Measurements from ENCODE around the gene TRIM44.
A peak's percentile ranks its signal among the peaks of the same experiment; 100 is the strongest.

DNA sequence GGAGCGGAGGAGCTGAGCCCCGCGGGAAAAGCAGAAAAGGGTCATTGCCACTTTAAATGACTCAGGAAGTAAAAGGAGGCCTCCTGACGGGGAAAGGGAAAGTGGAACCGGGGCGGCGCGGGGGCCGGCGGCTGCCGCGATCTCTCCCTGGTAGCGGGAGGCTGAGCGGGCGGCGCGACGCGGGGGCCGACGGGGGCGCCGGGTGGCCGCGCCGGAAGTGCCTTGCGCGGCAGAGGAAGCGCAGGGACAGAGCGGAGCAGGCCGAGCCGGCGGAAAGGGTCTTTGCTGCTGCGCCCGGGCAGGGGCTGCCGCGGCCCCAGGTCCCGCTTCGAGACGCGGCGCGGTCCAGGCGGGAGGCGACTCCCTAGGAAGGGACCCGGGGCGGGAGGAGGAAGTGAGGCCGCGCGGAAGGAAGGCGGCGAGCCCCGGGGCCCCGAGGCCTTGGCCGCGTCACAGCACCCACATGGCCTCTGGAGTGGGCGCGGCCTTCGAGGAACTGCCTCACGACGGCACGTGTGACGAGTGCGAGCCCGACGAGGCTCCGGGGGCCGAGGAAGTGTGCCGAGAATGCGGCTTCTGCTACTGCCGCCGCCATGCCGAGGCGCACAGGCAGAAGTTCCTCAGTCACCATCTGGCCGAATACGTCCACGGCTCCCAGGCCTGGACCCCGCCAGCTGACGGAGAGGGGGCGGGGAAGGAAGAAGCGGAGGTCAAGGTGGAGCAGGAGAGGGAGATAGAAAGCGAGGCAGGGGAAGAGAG, at the start of gene TRIM44:
- TF ChIP-seq CTCF (IDR thresholded peaks at IDR 0.05) = no peak
- TF ChIP-seq POLR2AphosphoS5 (IDR thresholded peaks at IDR 0.05) = peak; percentile 63
- TF ChIP-seq POLR2A (IDR thresholded peaks at IDR 0.05) = peak in 1 of 2 donors; percentile 40
